ENCODE results near the gene SOD2.
"Not testable (repeated sequence)": the region's sequence is repeated elsewhere in the genome, so short reads cannot be mapped to it uniquely, and the experiment has no call there.

SOD2 gene

DNA sequence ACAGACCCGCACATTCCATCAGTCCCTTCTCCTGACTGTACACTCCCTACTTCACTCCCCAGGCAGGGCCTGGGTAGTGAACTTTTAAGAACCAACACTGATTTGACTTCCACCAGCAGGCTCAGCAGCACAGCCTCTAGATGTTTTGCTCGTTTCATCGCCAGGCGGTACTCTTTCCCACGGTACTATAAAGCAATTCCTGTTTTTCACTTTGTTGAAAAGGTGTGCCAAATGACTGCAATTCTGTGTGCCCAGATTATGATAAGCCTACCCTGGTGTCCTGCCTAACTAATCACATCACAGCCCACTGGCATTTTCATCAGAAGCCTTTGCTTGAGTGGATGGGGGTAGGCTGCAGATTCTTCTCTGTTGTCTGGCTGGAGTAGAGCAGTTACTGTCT, 21.4 kb upstream of the SOD2 start:
- no peaks in the 10 kb centered on the region for H3K79me2 ChIP-seq (ENCODE audit: low read length)
- no peak overlapping the region for H2AFZ ChIP-seq (ENCODE audit: low read depth, low read length)
- H3K27me3 ChIP-seq (ENCODE audit: low read depth, low read length): no peaks in the 10 kb centered on the region
- no peaks in the 10 kb centered on the region for H3K4me1 ChIP-seq (ENCODE audit: low read length)
- H4K20me1 ChIP-seq (ENCODE audit: insufficient read depth, low read length): no peaks in the 10 kb centered on the region
- no peak overlapping the region for H3K4me2 ChIP-seq (ENCODE audit: low read length)
- no peaks in the 10 kb centered on the region for H3K36me3 ChIP-seq (replicated peaks; ENCODE audit: low read depth, low read length)
- TF ChIP-seq, protein P1, sequence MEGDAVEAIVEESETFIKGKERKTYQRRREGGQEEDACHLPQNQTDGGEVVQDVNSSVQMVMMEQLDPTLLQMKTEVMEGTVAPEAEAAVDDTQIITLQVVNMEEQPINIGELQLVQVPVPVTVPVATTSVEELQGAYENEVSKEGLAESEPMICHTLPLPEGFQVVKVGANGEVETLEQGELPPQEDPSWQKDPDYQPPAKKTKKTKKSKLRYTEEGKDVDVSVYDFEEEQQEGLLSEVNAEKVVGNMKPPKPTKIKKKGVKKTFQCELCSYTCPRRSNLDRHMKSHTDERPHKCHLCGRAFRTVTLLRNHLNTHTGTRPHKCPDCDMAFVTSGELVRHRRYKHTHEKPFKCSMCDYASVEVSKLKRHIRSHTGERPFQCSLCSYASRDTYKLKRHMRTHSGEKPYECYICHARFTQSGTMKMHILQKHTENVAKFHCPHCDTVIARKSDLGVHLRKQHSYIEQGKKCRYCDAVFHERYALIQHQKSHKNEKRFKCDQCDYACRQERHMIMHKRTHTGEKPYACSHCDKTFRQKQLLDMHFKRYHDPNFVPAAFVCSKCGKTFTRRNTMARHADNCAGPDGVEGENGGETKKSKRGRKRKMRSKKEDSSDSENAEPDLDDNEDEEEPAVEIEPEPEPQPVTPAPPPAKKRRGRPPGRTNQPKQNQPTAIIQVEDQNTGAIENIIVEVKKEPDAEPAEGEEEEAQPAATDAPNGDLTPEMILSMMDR (IDR thresholded peaks at IDR 0.05; ENCODE audit: low read depth, low read length): no peak
- no peak for TF ChIP-seq EZH2phosphoT487 (IDR thresholded peaks at IDR 0.05; ENCODE audit: low read depth)
- no peaks in the 10 kb centered on the region for H3K9me3 ChIP-seq (ENCODE audit: insufficient read depth, low read length)
- no peak overlapping the region for H3K4me3 ChIP-seq (ENCODE audit: low read length)
- H3K9ac ChIP-seq (ENCODE audit: low read length): no peak overlapping the region
- no peak overlapping the region for H3K27ac ChIP-seq (ENCODE audit: low read length)

DNA sequence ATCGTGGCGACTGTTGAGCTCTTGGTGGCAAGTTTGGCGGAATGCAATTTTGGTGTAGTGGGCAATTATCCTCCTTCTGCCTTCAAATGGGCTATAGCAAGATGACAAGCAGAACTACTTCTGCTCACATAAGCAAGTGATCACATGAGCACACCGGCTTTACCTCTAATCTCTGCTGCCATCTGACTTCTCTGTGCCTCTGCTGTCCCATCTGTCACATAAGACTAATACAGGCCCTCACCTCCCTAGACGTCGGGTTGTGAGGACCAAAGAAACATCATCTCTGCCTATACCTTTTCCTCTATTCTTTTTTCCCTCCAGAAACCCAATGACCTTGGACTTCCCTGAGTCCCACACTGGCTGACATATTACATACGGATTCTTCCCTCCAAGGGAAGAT, 20.9 kb upstream of the SOD2 start:
- TF ChIP-seq, protein P1 (IDR thresholded peaks at IDR 0.05; ENCODE audit: low read depth, low read length): no peak
- TF ChIP-seq EZH2phosphoT487 (IDR thresholded peaks at IDR 0.05; ENCODE audit: low read depth): no peak
- H3K9me3 ChIP-seq (ENCODE audit: insufficient read depth, low read length): no peaks in the 10 kb centered on the region
- H3K79me2 ChIP-seq (ENCODE audit: low read length): no peaks in the 10 kb centered on the region

DNA sequence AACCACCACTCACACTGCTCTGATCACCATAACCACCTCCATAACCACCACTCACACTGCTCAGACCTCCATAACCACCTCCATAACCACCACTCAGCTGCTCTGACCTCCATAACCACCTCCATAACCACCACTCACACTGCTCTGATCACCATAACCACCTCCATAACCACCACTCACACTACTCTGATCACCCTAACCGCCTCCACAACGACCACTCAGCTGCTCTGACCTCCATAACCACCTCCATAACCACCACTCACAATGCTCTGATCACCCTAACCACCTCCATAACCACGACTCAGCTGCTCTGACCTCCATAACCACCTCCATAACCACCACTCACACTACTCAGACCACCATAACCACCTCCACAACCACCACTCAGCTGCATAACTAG, 19.3 kb upstream of the SOD2 start:
- H3K9ac ChIP-seq (ENCODE audit: low read length); H3K36me3 ChIP-seq (replicated peaks; ENCODE audit: low read depth, low read length); H2AFZ ChIP-seq (ENCODE audit: low read depth, low read length); H3K4me2 ChIP-seq (ENCODE audit: low read length); H4K20me1 ChIP-seq (ENCODE audit: insufficient read depth, low read length); H3K27ac ChIP-seq (ENCODE audit: low read length); H3K79me2 ChIP-seq (ENCODE audit: low read length); H3K9me3 ChIP-seq (ENCODE audit: insufficient read depth, low read length); H3K4me3 ChIP-seq (ENCODE audit: low read length); H3K27me3 ChIP-seq (ENCODE audit: low read depth, low read length); H3K4me1 ChIP-seq (ENCODE audit: low read length): not testable (repeated sequence)

More for the DNA sequence above, 20.9 kb upstream of the SOD2 start:
- Histone ChIP-seq H2AFZ (ENCODE audit: low read depth, low read length) (no peak overlapping the region), H3K27me3 (ENCODE audit: low read depth, low read length) (no peaks in the 10 kb centered on the region), H3K4me2 (ENCODE audit: low read length) (no peak overlapping the region), H3K4me3 (ENCODE audit: low read length) (no peak overlapping the region), H3K36me3 (replicated peaks; ENCODE audit: low read depth, low read length) (no peaks in the 10 kb centered on the region), H3K27ac (ENCODE audit: low read length) (no peak overlapping the region), H3K4me1 (ENCODE audit: low read length) (no peaks in the 10 kb centered on the region), H3K9ac (ENCODE audit: low read length) (no peak overlapping the region), H4K20me1 (ENCODE audit: insufficient read depth, low read length) (no peaks in the 10 kb centered on the region)

DNA sequence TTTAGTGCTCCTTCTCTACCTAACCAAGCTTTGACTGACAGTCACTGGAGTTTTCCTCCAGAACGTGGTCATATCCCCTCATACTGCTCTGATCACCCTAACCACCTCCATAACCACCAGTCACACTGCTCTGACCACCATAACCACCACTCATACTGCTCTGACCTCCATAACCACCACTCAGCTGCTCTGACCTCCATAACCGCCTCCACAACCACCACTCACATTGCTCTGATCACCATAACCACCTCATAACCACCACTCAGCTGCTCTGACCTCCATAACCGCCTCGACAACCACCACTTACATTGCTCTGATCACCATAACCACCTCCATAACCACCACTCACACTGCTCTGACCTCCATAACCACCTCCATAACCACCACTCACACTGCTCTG, 17.6 kb upstream of the SOD2 start:
- not testable (repeated sequence) for H4K20me1 ChIP-seq (ENCODE audit: insufficient read depth, low read length); H3K4me3 ChIP-seq (ENCODE audit: low read length); H3K27me3 ChIP-seq (ENCODE audit: low read depth, low read length); H2AFZ ChIP-seq (ENCODE audit: low read depth, low read length); H3K9me3 ChIP-seq (ENCODE audit: insufficient read depth, low read length); H3K4me1 ChIP-seq (ENCODE audit: low read length); H3K79me2 ChIP-seq (ENCODE audit: low read length); H3K36me3 ChIP-seq (replicated peaks; ENCODE audit: low read depth, low read length); H3K27ac ChIP-seq (ENCODE audit: low read length); H3K9ac ChIP-seq (ENCODE audit: low read length); H3K4me2 ChIP-seq (ENCODE audit: low read length)

DNA sequence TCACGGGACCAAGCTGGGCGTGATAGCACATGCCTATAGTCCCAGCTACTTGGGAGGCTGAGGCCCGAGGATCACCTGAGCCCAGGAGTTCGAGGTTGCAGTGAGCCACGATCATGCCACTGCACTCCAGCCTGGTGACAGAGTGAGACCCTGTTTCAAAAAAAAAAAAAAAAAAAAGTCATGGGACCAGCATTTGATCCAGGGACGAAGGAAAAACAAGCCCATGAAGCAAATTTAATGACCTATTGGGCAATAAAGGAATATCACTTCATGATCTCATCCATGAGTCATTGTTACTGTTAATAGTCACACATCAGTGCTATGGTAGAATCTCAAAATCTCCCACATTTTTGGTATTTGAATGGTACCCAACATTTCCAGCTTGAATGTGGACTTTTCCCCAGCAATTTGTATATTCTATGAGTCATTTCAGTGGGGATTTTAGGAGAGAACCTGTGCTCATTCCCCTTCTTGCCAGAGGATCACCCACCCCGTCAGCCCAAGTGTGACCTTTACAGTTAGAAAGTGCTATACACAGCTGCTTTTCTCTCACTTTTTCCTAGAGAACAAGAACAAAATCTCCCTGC, 8.5 kb upstream of the SOD2 start:
- Histone ChIP-seq H3K4me2 (ENCODE audit: low read length) (no peak overlapping the region), H3K9me3 (ENCODE audit: insufficient read depth, low read length) (no peaks in the 10 kb centered on the region), H4K20me1 (ENCODE audit: insufficient read depth, low read length) (no peaks in the 10 kb centered on the region), H3K36me3 (replicated peaks; ENCODE audit: low read depth, low read length) (no peaks in the 10 kb centered on the region), H3K4me1 (ENCODE audit: low read length) (peaks cover 4% of the 10 kb centered on the region; the same call in 1 of the 2 replicates), H3K27me3 (ENCODE audit: low read depth, low read length) (no peaks in the 10 kb centered on the region), H3K4me3 (ENCODE audit: low read length) (no peak overlapping the region), H2AFZ (ENCODE audit: low read depth, low read length) (no peak overlapping the region), H3K9ac (ENCODE audit: low read length) (no peak overlapping the region), H3K27ac (ENCODE audit: low read length) (no peak overlapping the region), H3K79me2 (ENCODE audit: low read length) (no peaks in the 10 kb centered on the region)
- no peak for TF ChIP-seq EZH2phosphoT487 (IDR thresholded peaks at IDR 0.05; ENCODE audit: low read depth)
- TF ChIP-seq, protein P1 (IDR thresholded peaks at IDR 0.05; ENCODE audit: low read depth, low read length): no peak
